ENCODE measurements around the gene STK33. TPM values are rescaled to one million over a fixed set of nuclear protein-coding genes. Genes with fewer than 3 reads are reported as not detected.

The STK33 gene
- total RNA-seq, 4 donors from 2014 or later, result 0.48 to 2.9 (median 0.56) TPM; not detected in 1

- H3K9me3 ChIP-seq, result no peaks in the 10 kb centered on the region
- H3K4me3 ChIP-seq, result no peak overlapping the region
- no peak for DNase-seq
- intact Hi-C loops (cut with DNase I), result no loop called here
- no peaks in the 10 kb centered on the region for H3K36me3 ChIP-seq
- H3K4me1 ChIP-seq, result peaks cover 9 to 39% (median 10%) of the 10 kb centered on the region in 3 donors
- 91% methylated on average over 4 of the region's 6 CpGs; no CpG with 5 or more reads in 1 of the 2 donors for WGBS, 2 donors
- H3K27me3 ChIP-seq, result no peaks in the 10 kb centered on the region
- TF ChIP-seq POLR2A (IDR thresholded peaks at IDR 0.05), result no peak
- TF ChIP-seq CTCF (IDR thresholded peaks at IDR 0.05), result no peak
- H3K27ac ChIP-seq, result no peak overlapping the region
Observed at GRCh38 chr11:8359521-8359920, 234.5 kb downstream of the STK33 start.

GRCh38 chr11:8357891-8358566, 236.0 kb downstream of the STK33 start:
- Histone ChIP-seq H3K4me1 (peaks cover 16 to 47% (median 19%) of the 10 kb centered on the region in 3 donors), H3K27me3 (no peaks in the 10 kb centered on the region), H3K4me3 (no peak overlapping the region), H3K9me3 (no peaks in the 10 kb centered on the region), H3K36me3 (no peaks in the 10 kb centered on the region), H3K27ac (no peak overlapping the region)
- TF ChIP-seq CTCF (IDR thresholded peaks at IDR 0.05) (no peak), POLR2A (IDR thresholded peaks at IDR 0.05) (no peak)
- 79 to 83% methylated on average over 2 to 6 of the region's 13 CpGs for WGBS, 2 donors
- no peak for DNase-seq
- intact Hi-C loops (cut with DNase I), result no loop called here

- H3K4me1 ChIP-seq, result peaks cover 16 to 52% (median 22%) of the 10 kb centered on the region in 3 donors
- no peak for DNase-seq
- intact Hi-C loops (cut with DNase I), result no loop called here
- no peak for TF ChIP-seq POLR2A (IDR thresholded peaks at IDR 0.05)
- TF ChIP-seq CTCF (IDR thresholded peaks at IDR 0.05), result no peak
- WGBS, 2 donors, result no CpG with 5 or more reads among the region's 4 CpGs
- no peaks in the 10 kb centered on the region for H3K36me3 ChIP-seq
- H3K9me3 ChIP-seq, result no peaks in the 10 kb centered on the region
- H3K27me3 ChIP-seq, result no peaks in the 10 kb centered on the region
- no peak overlapping the region for H3K4me3 ChIP-seq
- no peak overlapping the region for H3K27ac ChIP-seq
Observed at GRCh38 chr11:8357505-8357888, 236.5 kb downstream of the STK33 start.

GRCh38 chr11:8356721-8357504, 237.1 kb downstream of the STK33 start:
- Histone ChIP-seq H3K27me3 (no peaks in the 10 kb centered on the region), H3K36me3 (no peaks in the 10 kb centered on the region), H3K4me3 (no peak overlapping the region), H3K4me1 (peaks cover 16 to 55% (median 22%) of the 10 kb centered on the region in 3 donors), H3K9me3 (no peaks in the 10 kb centered on the region), H3K27ac (peak overlapping the region in 1 of 4 donors; percentile 90)
- no peak for DNase-seq
- WGBS, 2 donors, result 93 to 100% methylated on average over 2 to 10 of the region's 30 CpGs
- intact Hi-C loops (cut with DNase I), result no loop called here
- no peak for TF ChIP-seq CTCF (IDR thresholded peaks at IDR 0.05)

- H3K27ac ChIP-seq, result peak overlapping the region in 2 of 4 donors; percentile 34 to 90
- H3K9me3 ChIP-seq, result no peaks in the 10 kb centered on the region
- DNase-seq, result no peak
- no peaks in the 10 kb centered on the region for H3K27me3 ChIP-seq
- H3K36me3 ChIP-seq, result no peaks in the 10 kb centered on the region
- H3K4me1 ChIP-seq, result peaks cover 16 to 55% (median 22%) of the 10 kb centered on the region in 3 donors
- no peak overlapping the region for H3K4me3 ChIP-seq
- intact Hi-C loops (cut with DNase I), result no loop called here
- WGBS, 2 donors, result 85% methylated on average over 8 of the region's 8 CpGs; no CpG with 5 or more reads in 1 of the 2 donors
- TF ChIP-seq POLR2A (IDR thresholded peaks at IDR 0.05) (no peak), CTCF (IDR thresholded peaks at IDR 0.05) (no peak)
Observed at GRCh38 chr11:8356216-8356615, 237.8 kb downstream of the STK33 start.

Measured in esophagus squamous epithelium (tissue), 5 donors.